Measurements from ENCODE around the gene TANGO2.
A peak's percentile ranks its signal among the peaks of the same experiment; 100 is the strongest.

The TANGO2 gene

GRCh38 chr22:19972652-19973550 lies 48.0 kb upstream of the TANGO2 start:
- Histone ChIP-seq H3K4ac (ENCODE audit: low read depth in 1 of 2, low read length in 2 of 2) (no peak overlapping the region), H3K14ac (ENCODE audit: low read length in 2 of 2) (no peak overlapping the region), H2AFZ (ENCODE audit: low read depth, low read length) (no peak overlapping the region), H3K4me2 (ENCODE audit: low read length, poor library complexity, severe bottlenecking) (no peak overlapping the region), H3K36me3 (ENCODE audit: control insufficient read depth in 1 of 2, insufficient read depth in 2 of 2, low read depth in 1 of 2, low read length in 2 of 2) (peaks cover 16 to 72% of the 10 kb centered on the region in 2 experiments), H3K18ac (ENCODE audit: low read depth in 1 of 2, low read length in 2 of 2) (no peak overlapping the region), H3K23ac (ENCODE audit: low read length in 2 of 2) (no peak overlapping the region), H2AK5ac (ENCODE audit: low read length, severe bottlenecking) (no peak overlapping the region), H2BK5ac (ENCODE audit: low read depth, low read length, poor library complexity, severe bottlenecking) (no peak overlapping the region), H3K27ac (ENCODE audit: low read length, poor library complexity, severe bottlenecking) (no peak overlapping the region), H3K79me1 (replicated peaks; ENCODE audit: low read length, poor library complexity, severe bottlenecking) (no peaks in the 10 kb centered on the region), H4K91ac (ENCODE audit: low read length) (no peak overlapping the region), H3K27me3 (ENCODE audit: control insufficient read depth in 1 of 2, insufficient read depth in 1 of 2, low read length in 2 of 2) (peaks cover 0 to 8% of the 10 kb centered on the region in 2 experiments), H2BK120ac (ENCODE audit: low read depth, low read length) (no peak overlapping the region), H2BK12ac (ENCODE audit: low read length in 2 of 2) (no peak overlapping the region), H4K8ac (ENCODE audit: low read length) (no peak overlapping the region), H3K9me3 (ENCODE audit: control insufficient read depth, low read length) (no peaks in the 10 kb centered on the region), H3K9ac (ENCODE audit: low read length) (no peak overlapping the region), H3K4me1 (ENCODE audit: control insufficient read depth, insufficient read depth, low read depth, low read length) (peaks cover 26% of the 10 kb centered on the region), H2BK15ac (ENCODE audit: low read depth, poor library complexity, severe bottlenecking) (no peak overlapping the region), H3K4me3 (ENCODE audit: insufficient read depth in 1 of 2, low read depth in 1 of 2, low read length in 2 of 2) (no peak overlapping the region)
- 99% methylated on average over 50 of the region's 50 CpGs for WGBS
- no peak for DNase-seq

GRCh38 chr22:19973551-19974267 lies 47.2 kb upstream of the TANGO2 start:
- H4K91ac ChIP-seq (ENCODE audit: low read length), result no peak overlapping the region
- no peak overlapping the region for H2AFZ ChIP-seq (ENCODE audit: low read depth, low read length)
- no peak overlapping the region for H2BK120ac ChIP-seq (ENCODE audit: low read depth, low read length)
- no peak overlapping the region for H2AK5ac ChIP-seq (ENCODE audit: low read length, severe bottlenecking)
- peaks cover 8 to 72% of the 10 kb centered on the region in 2 experiments for H3K36me3 ChIP-seq (ENCODE audit: control insufficient read depth in 1 of 2, insufficient read depth in 2 of 2, low read depth in 1 of 2, low read length in 2 of 2)
- H3K79me1 ChIP-seq (replicated peaks; ENCODE audit: low read length, poor library complexity, severe bottlenecking), result no peaks in the 10 kb centered on the region
- no peak overlapping the region for H2BK5ac ChIP-seq (ENCODE audit: low read depth, low read length, poor library complexity, severe bottlenecking)
- no peak overlapping the region for H3K23ac ChIP-seq (ENCODE audit: low read length in 2 of 2)
- no peak overlapping the region for H3K4ac ChIP-seq (ENCODE audit: low read depth in 1 of 2, low read length in 2 of 2)
- H3K4me2 ChIP-seq (ENCODE audit: low read length, poor library complexity, severe bottlenecking), result no peak overlapping the region
- no peak overlapping the region for H3K18ac ChIP-seq (ENCODE audit: low read depth in 1 of 2, low read length in 2 of 2)
- no peak for DNase-seq
- no peak overlapping the region for H4K8ac ChIP-seq (ENCODE audit: low read length)
- peaks cover 26% of the 10 kb centered on the region for H3K4me1 ChIP-seq (ENCODE audit: control insufficient read depth, insufficient read depth, low read depth, low read length)
- no peak overlapping the region for H3K9ac ChIP-seq (ENCODE audit: low read length)
- H3K14ac ChIP-seq (ENCODE audit: low read length in 2 of 2), result no peak overlapping the region
- H3K27me3 ChIP-seq (ENCODE audit: control insufficient read depth in 1 of 2, insufficient read depth in 1 of 2, low read length in 2 of 2), result peaks cover 0 to 8% of the 10 kb centered on the region in 2 experiments
- 98% methylated on average over 43 of the region's 46 CpGs for WGBS
- no peaks in the 10 kb centered on the region for H3K9me3 ChIP-seq (ENCODE audit: control insufficient read depth, low read length)
- H3K4me3 ChIP-seq (ENCODE audit: insufficient read depth in 1 of 2, low read depth in 1 of 2, low read length in 2 of 2), result no peak overlapping the region
- H2BK12ac ChIP-seq (ENCODE audit: low read length in 2 of 2), result no peak overlapping the region
- H3K27ac ChIP-seq (ENCODE audit: low read length, poor library complexity, severe bottlenecking), result no peak overlapping the region
- H2BK15ac ChIP-seq (ENCODE audit: low read depth, poor library complexity, severe bottlenecking), result no peak overlapping the region

DNA sequence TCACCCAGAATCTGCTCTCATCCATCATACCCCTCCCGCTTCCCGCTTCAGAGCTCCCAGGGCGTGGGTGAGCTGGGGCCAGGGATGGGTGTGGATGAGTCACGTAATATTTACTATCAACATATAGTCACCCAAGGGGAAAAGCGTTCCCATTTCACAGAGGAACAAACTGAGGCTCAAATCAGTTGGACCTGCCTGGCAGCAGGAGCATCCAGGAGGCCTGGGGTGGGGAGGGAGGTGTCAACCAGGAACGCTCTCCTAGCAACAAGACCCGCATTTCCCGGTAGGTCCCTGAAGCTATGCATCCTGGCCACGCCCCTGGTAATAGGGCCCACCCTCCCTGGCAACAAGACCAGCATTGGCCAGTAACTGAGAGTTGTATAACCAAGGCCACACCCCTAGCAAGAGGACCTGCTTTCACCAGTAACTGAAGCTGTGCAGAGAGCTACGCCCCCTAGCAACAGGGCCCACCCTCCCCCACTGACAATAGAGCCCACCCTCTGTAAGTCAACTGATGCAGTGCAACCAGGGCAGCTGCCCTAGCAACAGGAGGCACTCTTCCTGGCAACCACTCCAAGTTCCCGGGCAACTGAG lies 46.5 kb upstream of the TANGO2 start:
- H2AK5ac ChIP-seq (ENCODE audit: low read length, severe bottlenecking), result no peak overlapping the region
- no peaks in the 10 kb centered on the region for H3K79me1 ChIP-seq (replicated peaks; ENCODE audit: low read length, poor library complexity, severe bottlenecking)
- H3K4me2 ChIP-seq (ENCODE audit: low read length, poor library complexity, severe bottlenecking), result no peak overlapping the region
- no peak overlapping the region for H3K23ac ChIP-seq (ENCODE audit: low read length in 2 of 2)
- H2AFZ ChIP-seq (ENCODE audit: low read depth, low read length), result no peak overlapping the region
- peak overlapping the region; percentile 22 for H4K8ac ChIP-seq (ENCODE audit: low read length)
- peaks cover 26% of the 10 kb centered on the region for H3K4me1 ChIP-seq (ENCODE audit: control insufficient read depth, insufficient read depth, low read depth, low read length)
- no peak overlapping the region for H3K4ac ChIP-seq (ENCODE audit: low read depth in 1 of 2, low read length in 2 of 2)
- peaks cover 13 to 73% of the 10 kb centered on the region in 2 experiments for H3K36me3 ChIP-seq (ENCODE audit: control insufficient read depth in 1 of 2, insufficient read depth in 2 of 2, low read depth in 1 of 2, low read length in 2 of 2)
- no peak overlapping the region for H3K14ac ChIP-seq (ENCODE audit: low read length in 2 of 2)
- H3K4me3 ChIP-seq (ENCODE audit: insufficient read depth in 1 of 2, low read depth in 1 of 2, low read length in 2 of 2), result no peak overlapping the region
- H4K91ac ChIP-seq (ENCODE audit: low read length), result no peak overlapping the region
- no peak overlapping the region for H2BK120ac ChIP-seq (ENCODE audit: low read depth, low read length)
- H3K9ac ChIP-seq (ENCODE audit: low read length), result no peak overlapping the region
- H3K18ac ChIP-seq (ENCODE audit: low read depth in 1 of 2, low read length in 2 of 2), result no peak overlapping the region
- H3K27me3 ChIP-seq (ENCODE audit: control insufficient read depth in 1 of 2, insufficient read depth in 1 of 2, low read length in 2 of 2), result peaks cover 0 to 8% of the 10 kb centered on the region in 2 experiments
- 54% methylated on average over 7 of the region's 11 CpGs for WGBS
- no peak overlapping the region for H2BK5ac ChIP-seq (ENCODE audit: low read depth, low read length, poor library complexity, severe bottlenecking)
- H3K9me3 ChIP-seq (ENCODE audit: control insufficient read depth, low read length), result no peaks in the 10 kb centered on the region
- H2BK15ac ChIP-seq (ENCODE audit: low read depth, poor library complexity, severe bottlenecking), result no peak overlapping the region
- DNase-seq, result peak; percentile 59
- H3K27ac ChIP-seq (ENCODE audit: low read length, poor library complexity, severe bottlenecking), result peak overlapping the region; percentile 18
- H2BK12ac ChIP-seq (ENCODE audit: low read length in 2 of 2), result no peak overlapping the region

Measured in mesenchymal stem cell (in vitro differentiated cells and primary cell).